ENCODE results near the gene RSAD2.

Gene RSAD2

DNA sequence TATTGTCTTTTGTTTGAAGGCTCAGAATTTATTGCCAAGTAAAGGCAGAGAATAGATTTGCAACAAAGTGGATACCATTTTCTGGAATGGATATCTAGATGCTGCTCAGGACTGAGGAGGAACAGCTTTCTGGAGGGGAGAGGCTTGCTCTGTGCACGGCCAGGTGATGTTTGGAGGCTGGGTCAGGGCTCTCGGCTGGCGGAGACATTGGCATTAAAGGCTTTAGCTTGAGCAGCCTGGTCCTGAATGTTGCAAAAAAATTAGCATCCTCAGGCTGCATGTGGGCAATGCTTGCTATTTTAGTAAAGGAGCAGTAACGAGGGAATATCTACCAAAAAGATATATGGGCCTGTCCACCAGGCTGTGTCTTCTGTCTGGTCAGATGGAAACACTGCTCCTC lies 60.0 kb downstream of the RSAD2 start:
- no peaks in the 10 kb centered on the region for H3K36me3 ChIP-seq
- intact Hi-C loops (cut with DNase I; ENCODE audit: low total_unique reads): no loop called here
- no peak for DNase-seq
- no peaks in the 10 kb centered on the region for H3K27me3 ChIP-seq
- H3K9me3 ChIP-seq: no peaks in the 10 kb centered on the region
- H3K4me3 ChIP-seq: no peak overlapping the region
- H3K4me1 ChIP-seq: no peaks in the 10 kb centered on the region
- TF ChIP-seq, protein P1, sequence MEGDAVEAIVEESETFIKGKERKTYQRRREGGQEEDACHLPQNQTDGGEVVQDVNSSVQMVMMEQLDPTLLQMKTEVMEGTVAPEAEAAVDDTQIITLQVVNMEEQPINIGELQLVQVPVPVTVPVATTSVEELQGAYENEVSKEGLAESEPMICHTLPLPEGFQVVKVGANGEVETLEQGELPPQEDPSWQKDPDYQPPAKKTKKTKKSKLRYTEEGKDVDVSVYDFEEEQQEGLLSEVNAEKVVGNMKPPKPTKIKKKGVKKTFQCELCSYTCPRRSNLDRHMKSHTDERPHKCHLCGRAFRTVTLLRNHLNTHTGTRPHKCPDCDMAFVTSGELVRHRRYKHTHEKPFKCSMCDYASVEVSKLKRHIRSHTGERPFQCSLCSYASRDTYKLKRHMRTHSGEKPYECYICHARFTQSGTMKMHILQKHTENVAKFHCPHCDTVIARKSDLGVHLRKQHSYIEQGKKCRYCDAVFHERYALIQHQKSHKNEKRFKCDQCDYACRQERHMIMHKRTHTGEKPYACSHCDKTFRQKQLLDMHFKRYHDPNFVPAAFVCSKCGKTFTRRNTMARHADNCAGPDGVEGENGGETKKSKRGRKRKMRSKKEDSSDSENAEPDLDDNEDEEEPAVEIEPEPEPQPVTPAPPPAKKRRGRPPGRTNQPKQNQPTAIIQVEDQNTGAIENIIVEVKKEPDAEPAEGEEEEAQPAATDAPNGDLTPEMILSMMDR (IDR thresholded peaks at IDR 0.05): no peak
- H3K27ac ChIP-seq: no peak overlapping the region

GRCh38 chr2:6939071-6939470 lies 61.5 kb downstream of the RSAD2 start:
- intact Hi-C loops (cut with DNase I; ENCODE audit: low total_unique reads): no loop called here
- no peak for DNase-seq
- TF ChIP-seq, protein P1 (IDR thresholded peaks at IDR 0.05): no peak
- H3K27ac ChIP-seq: no peak overlapping the region
- H3K9me3 ChIP-seq: no peaks in the 10 kb centered on the region
- peaks cover 0 to 10% (median 0%) of the 10 kb centered on the region in 3 donors for H3K36me3 ChIP-seq
- no peaks in the 10 kb centered on the region for H3K4me1 ChIP-seq
- no peaks in the 10 kb centered on the region for H3K27me3 ChIP-seq
- no peak overlapping the region for H3K4me3 ChIP-seq

GRCh38 chr2:6940820-6941219 lies 63.2 kb downstream of the RSAD2 start:
- no peak for DNase-seq
- H3K27me3 ChIP-seq: no peaks in the 10 kb centered on the region
- peaks cover 0 to 10% (median 0%) of the 10 kb centered on the region in 3 donors for H3K36me3 ChIP-seq
- no peak overlapping the region for H3K27ac ChIP-seq
- no peak overlapping the region for H3K4me3 ChIP-seq
- H3K4me1 ChIP-seq: no peaks in the 10 kb centered on the region
- TF ChIP-seq, protein P1 (IDR thresholded peaks at IDR 0.05): no peak
- no peaks in the 10 kb centered on the region for H3K9me3 ChIP-seq
- intact Hi-C loops (cut with DNase I; ENCODE audit: low total_unique reads): no loop called here

GRCh38 chr2:6941299-6942046 lies 63.9 kb downstream of the RSAD2 start:
- DNase-seq: no peak
- Histone ChIP-seq H3K36me3 (peaks cover 0 to 10% (median 0%) of the 10 kb centered on the region in 3 donors), H3K27ac (no peak overlapping the region), H3K4me3 (no peak overlapping the region), H3K27me3 (no peaks in the 10 kb centered on the region), H3K9me3 (no peaks in the 10 kb centered on the region), H3K4me1 (no peaks in the 10 kb centered on the region)
- intact Hi-C loops (cut with DNase I; ENCODE audit: low total_unique reads): no loop called here
- TF ChIP-seq, protein P1 (IDR thresholded peaks at IDR 0.05): no peak

GRCh38 chr2:6942848-6943247 lies 65.3 kb downstream of the RSAD2 start:
- Histone ChIP-seq H3K9me3 (no peaks in the 10 kb centered on the region), H3K4me1 (no peaks in the 10 kb centered on the region), H3K4me3 (no peak overlapping the region), H3K27me3 (no peaks in the 10 kb centered on the region), H3K27ac (no peak overlapping the region), H3K36me3 (peaks cover 0 to 10% (median 0%) of the 10 kb centered on the region in 3 donors)
- TF ChIP-seq, protein P1 (IDR thresholded peaks at IDR 0.05): no peak
- no peak for DNase-seq
- intact Hi-C loops (cut with DNase I; ENCODE audit: low total_unique reads): no loop called here

All from tibial artery (tissue), 4 donors.